HG03097 (cell line): ENCODE measurements around the gene BLOC1S4.
"Not testable (repeated sequence)": the region's sequence is repeated elsewhere in the genome, so short reads cannot be mapped to it uniquely, and the experiment has no call there.

Source experiments
- ATAC-seq: cut with Tn5 transposase; IDR thresholded peaks from one replicate; pipeline ENCODE4 v1.9.1; 2021; ENCODE audit not compliant: unreplicated experiment, low FRiP score

Gene BLOC1S4

DNA sequence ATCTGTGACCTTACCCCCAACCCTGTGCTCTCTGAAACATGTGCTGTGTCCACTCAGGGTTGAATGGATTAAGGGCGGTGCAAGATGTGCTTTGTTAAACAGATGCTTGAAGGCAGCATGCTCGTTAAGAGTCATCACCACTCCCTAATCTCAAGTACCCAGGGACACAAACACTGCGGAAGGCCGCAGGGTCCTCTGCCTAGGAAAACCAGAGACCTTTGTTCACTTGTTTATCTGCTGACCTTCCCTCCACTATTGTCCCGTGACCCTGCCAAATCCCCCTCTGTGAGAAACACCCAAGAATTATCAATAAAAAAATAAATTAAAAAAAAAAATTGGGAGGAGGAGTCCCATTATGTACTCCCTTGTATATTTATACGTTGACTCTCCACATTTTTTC is 40.4 kb downstream of the BLOC1S4 start:
- ATAC-seq = not testable (repeated sequence)

DNA sequence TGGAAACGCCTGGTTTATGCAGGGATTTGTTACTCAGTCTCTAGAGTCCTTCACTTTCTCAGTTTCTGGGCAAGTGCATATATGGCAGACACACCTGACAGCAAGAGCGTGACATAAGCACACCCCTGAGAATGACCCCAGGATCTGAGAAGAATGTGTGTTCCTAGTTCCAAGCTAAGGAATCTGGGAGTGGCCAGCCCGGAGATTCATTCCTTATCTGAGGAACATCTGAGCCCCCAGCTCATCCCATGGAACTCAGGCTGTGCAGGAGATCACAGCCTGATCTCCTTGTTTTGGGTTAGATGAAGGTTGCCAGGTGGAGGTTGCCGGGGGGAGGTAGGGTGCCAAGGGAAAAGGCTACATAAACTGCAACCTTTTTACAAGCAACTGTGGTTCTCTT is 42.8 kb downstream of the BLOC1S4 start:
- ATAC-seq = no peak

DNA sequence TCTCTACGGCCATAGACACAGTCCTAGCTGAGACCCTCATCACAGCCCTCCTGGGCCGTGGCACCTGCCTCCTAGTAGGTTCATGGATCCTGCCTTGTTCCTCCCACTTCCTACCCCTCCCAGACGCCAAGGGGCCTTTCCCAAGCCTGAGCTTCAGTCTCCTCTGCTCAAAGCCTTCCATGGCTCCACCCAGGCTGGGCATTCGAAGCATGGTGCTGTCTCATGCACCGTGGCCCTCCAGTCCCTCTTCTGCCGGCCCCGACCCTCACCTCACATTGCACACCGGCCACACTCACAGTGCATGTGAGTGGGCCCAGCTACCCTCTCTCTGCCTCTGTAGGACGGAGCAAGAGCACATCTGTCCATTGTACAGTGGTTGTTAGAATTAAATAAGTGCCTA is 44.9 kb downstream of the BLOC1S4 start:
- ATAC-seq = no peak

GRCh38 chr4:6761649-6762615 is 46.0 kb downstream of the BLOC1S4 start:
- ATAC-seq = no peak

- ATAC-seq = no peak
Observed at GRCh38 chr4:6763330-6763851, 47.4 kb downstream of the BLOC1S4 start.

DNA sequence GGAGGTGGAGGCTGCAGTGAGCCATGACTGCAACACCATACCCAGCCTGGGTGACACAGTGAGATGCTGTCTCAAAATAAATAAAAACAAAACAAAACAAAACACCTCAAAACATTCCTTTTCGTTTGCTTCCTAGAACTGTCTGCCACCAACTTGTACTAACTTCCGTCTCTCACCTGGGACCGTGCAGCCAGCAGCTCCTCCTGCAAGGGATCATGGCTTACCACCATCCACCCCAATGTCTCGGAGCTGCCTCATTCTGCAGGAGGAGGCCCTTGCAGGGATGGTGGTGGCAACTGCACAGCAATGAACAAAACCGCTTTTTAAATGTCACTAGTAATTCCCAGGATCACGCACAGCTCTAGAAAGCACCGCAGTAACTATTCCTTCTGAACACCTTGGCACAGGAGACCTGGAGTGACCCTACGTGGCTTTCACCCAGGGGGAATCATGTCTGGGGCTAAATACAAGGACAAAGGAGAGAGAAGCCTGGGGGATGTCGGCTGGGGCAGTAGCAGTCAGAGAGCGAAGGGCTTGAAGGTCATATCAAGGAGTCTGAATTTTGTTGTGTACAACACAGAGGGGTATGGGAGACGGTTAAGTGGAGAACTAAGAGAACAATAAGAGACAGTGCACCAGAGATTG is 49.1 kb downstream of the BLOC1S4 start:
- no peak for ATAC-seq

DNA sequence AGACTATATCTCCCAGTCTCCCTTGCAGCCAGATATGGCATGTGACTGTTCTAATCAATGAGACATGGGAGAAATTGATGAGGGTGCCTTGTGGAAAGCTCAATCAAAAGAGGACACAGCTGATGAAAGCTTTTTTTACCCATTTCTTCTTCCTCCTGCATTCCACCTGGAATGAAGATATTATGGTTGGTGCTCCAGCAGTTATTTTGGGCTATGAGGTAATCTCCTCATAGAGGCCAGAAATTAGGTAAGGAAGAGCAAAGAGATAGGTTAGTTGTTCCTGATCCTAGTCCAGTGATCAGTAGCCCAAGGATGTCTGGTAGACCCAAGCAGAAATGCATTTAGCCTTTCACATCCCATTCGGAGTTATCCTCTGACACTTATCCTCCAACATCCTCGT is 49.7 kb downstream of the BLOC1S4 start:
- ATAC-seq = no peak
